Endodermal cell (in vitro differentiated cells): Measurements from ENCODE around the gene CLDN22. TPM values are rescaled to one million over a fixed set of nuclear protein-coding genes. Genes with fewer than 3 reads are reported as not detected.

Experiments
- DNase-seq: peaks from one replicate; pipeline ENCODE4 v3.0.0-alpha.2; 2017
- H3K27ac ChIP-seq: 2 replicates; pipeline ENCODE4 v1.5.1; 2013; ENCODE audit warnings: mild to moderate bottlenecking, low read depth, low read length, moderate library complexity
- H3K27me3 ChIP-seq: 2 replicates; pipeline ENCODE4 v1.6.1; 2013; ENCODE audit warnings: mild to moderate bottlenecking, low read length, moderate library complexity; ENCODE audit not compliant: insufficient read depth, control insufficient read depth, poor library complexity, severe bottlenecking
- H3K36me3 ChIP-seq: 2 replicates; pipeline ENCODE4 v1.7.0; 2013; ENCODE audit warnings: mild to moderate bottlenecking, low read length, moderate library complexity; ENCODE audit not compliant: control insufficient read depth, insufficient read depth
- H3K4me1 ChIP-seq: one replicate; pipeline ENCODE4 v1.7.0; 2013; ENCODE audit warnings: low read length; ENCODE audit not compliant: control insufficient read depth, insufficient read depth
- H3K4me3 ChIP-seq: 2 replicates; pipeline ENCODE4 v1.5.1; 2013; ENCODE audit warnings: mild to moderate bottlenecking, low read length, moderate library complexity
- H3K9ac ChIP-seq: 2 replicates; pipeline ENCODE4 v1.6.1; 2013; ENCODE audit warnings: mild to moderate bottlenecking, low read length, moderate library complexity; ENCODE audit not compliant: poor library complexity, severe bottlenecking; ENCODE audit errors: extremely low read depth
- H3K9me3 ChIP-seq: 2 replicates; pipeline ENCODE4 v1.6.1; 2013; ENCODE audit warnings: mild to moderate bottlenecking, low read length, moderate library complexity; ENCODE audit not compliant: control insufficient read depth
- H3K27ac Mint-ChIP-seq: 2 replicates; pipeline ENCODE4 v1.8.0; 2020; ENCODE audit warnings: mixed read lengths
- H3K27me3 Mint-ChIP-seq: 2 replicates; pipeline ENCODE4 v1.8.0; 2021; ENCODE audit warnings: mild to moderate bottlenecking, mixed read lengths; ENCODE audit not compliant: insufficient read depth
- H3K36me3 Mint-ChIP-seq: 2 replicates; pipeline ENCODE4 v1.8.0; 2020; ENCODE audit warnings: low read depth, mixed read lengths
- H3K4me1 Mint-ChIP-seq: 2 replicates; pipeline ENCODE4 v1.8.0; 2020; ENCODE audit warnings: mixed read lengths
- H3K4me3 Mint-ChIP-seq: 2 replicates; pipeline ENCODE4 v1.8.0; 2020; ENCODE audit warnings: mild to moderate bottlenecking, moderate library complexity, mixed read lengths
- H3K9me3 Mint-ChIP-seq: 2 replicates; pipeline ENCODE4 v1.8.0; 2020; ENCODE audit warnings: mild to moderate bottlenecking, mixed read lengths
- WGBS, 2 experiments: methylation state at CpG; one replicate each; pipeline versions ENCODE4 v1.1.5 to v1.1.7; 2013; ENCODE audit warnings: missing lambda C conversion rate in 2 of 2, mixed read lengths in 1 of 2; ENCODE audit not compliant: insufficient coverage in 1 of 2, insufficient read length in 1 of 2; 5-methylcytosine and 5-hydroxymethylcytosine counted together
- total RNA-seq, 2 donors: library from RNA; stranded (reverse); fragmentation: NEBNext Ultra II Directional in 1 of 2; extraction: Animal tissue kit (Norgen Biotek cat#: 25700) in 1 of 2; gene quantifications; 2 replicates in 1 of 2; 3 replicates in 1 of 2; pipeline ENCODE4 v1.2.1, GENCODE V29; 2021
- TF ChIP-seq, protein P1 (sequence below): fragments of 200-600 bp; sonication (generic); conservative IDR thresholded peaks from 2 replicates; pipeline ENCODE4 v1.5.0; 2021; ENCODE audit warnings: antibody characterized with exemption, mild to moderate bottlenecking

The CLDN22 gene
- total RNA-seq, 2 donors from 2014 or later = 0.15 TPM; not detected in 1

DNA sequence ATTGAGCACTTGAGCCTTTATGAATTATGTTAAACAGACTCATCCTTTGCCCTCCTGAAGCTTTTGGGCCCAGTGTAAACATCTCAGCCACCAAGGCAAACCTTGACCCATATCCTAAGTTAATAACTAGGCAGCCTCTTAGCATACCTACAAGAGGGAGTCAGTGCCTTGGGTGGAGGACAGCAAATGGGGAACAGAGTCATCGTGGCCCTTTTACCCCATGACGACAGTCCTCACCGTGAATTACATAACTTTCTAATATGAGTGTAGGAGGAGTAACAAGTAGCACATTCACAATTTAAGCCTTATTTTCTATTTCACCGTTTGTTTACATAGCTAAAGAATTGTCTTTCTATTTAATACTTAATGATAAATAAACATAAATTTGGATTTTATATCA, 16.8 kb downstream of the CLDN22 start:
- H3K36me3 Mint-ChIP-seq = peaks cover 65% of the 10 kb centered on the region
- peaks cover 2% of the 10 kb centered on the region for H3K9me3 Mint-ChIP-seq
- 92% methylated on average over 3 of the region's 4 CpGs; no CpG with 5 or more reads in 1 of the 2 experiments for WGBS, 2 experiments
- Histone ChIP-seq H3K36me3 (peaks cover 94% of the 10 kb centered on the region), H3K9ac (no peak overlapping the region), H3K9me3 (peaks cover 8% of the 10 kb centered on the region), H3K4me1 (no peaks in the 10 kb centered on the region), H3K27me3 (no peaks in the 10 kb centered on the region), H3K27ac (no peak overlapping the region), H3K4me3 (no peak overlapping the region)
- H3K4me1 Mint-ChIP-seq = no peaks in the 10 kb centered on the region
- no peak overlapping the region for H3K4me3 Mint-ChIP-seq
- TF ChIP-seq, protein P1, sequence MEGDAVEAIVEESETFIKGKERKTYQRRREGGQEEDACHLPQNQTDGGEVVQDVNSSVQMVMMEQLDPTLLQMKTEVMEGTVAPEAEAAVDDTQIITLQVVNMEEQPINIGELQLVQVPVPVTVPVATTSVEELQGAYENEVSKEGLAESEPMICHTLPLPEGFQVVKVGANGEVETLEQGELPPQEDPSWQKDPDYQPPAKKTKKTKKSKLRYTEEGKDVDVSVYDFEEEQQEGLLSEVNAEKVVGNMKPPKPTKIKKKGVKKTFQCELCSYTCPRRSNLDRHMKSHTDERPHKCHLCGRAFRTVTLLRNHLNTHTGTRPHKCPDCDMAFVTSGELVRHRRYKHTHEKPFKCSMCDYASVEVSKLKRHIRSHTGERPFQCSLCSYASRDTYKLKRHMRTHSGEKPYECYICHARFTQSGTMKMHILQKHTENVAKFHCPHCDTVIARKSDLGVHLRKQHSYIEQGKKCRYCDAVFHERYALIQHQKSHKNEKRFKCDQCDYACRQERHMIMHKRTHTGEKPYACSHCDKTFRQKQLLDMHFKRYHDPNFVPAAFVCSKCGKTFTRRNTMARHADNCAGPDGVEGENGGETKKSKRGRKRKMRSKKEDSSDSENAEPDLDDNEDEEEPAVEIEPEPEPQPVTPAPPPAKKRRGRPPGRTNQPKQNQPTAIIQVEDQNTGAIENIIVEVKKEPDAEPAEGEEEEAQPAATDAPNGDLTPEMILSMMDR = no peak
- no peak overlapping the region for H3K27ac Mint-ChIP-seq
- no peak for DNase-seq
- H3K27me3 Mint-ChIP-seq = no peaks in the 10 kb centered on the region

DNA sequence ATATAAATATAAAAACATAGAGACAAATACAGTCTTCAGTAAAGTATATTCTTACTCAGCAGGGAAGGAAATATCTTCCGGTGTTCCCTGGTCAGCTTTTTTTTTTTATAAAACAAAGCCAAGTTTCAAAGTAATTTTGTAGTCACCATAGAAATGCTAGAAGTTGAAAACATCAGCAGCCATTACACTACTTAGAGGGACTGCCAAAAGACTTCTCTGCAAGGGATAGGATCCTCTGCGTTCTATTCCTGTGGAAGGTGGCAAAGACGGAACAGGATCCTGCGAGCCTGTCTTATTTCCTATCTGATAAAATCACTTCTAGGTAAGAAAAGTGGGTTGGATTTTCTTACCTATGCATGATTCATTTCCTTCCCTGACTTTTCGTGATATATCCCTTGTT, 19.4 kb downstream of the CLDN22 start:
- no peak for DNase-seq
- H3K36me3 Mint-ChIP-seq = peaks cover 71% of the 10 kb centered on the region
- H3K27me3 Mint-ChIP-seq = no peaks in the 10 kb centered on the region
- no peak overlapping the region for H3K27ac ChIP-seq
- no peak overlapping the region for H3K4me3 Mint-ChIP-seq
- H3K4me1 ChIP-seq = no peaks in the 10 kb centered on the region
- H3K4me3 ChIP-seq = no peak overlapping the region
- whole genome bisulfite sequencing, 2 experiments = 97 to 100% methylated on average over 2 to 4 of the region's 5 CpGs
- H3K27ac Mint-ChIP-seq = no peak overlapping the region
- no peaks in the 10 kb centered on the region for H3K27me3 ChIP-seq
- TF ChIP-seq, protein P1 = no peak
- peaks cover 2% of the 10 kb centered on the region for H3K9me3 Mint-ChIP-seq
- H3K36me3 ChIP-seq = peaks cover 96% of the 10 kb centered on the region
- peaks cover under 1% of the 10 kb centered on the region for H3K4me1 Mint-ChIP-seq
- H3K9me3 ChIP-seq = peaks cover 8% of the 10 kb centered on the region
- H3K9ac ChIP-seq = no peak overlapping the region

DNA sequence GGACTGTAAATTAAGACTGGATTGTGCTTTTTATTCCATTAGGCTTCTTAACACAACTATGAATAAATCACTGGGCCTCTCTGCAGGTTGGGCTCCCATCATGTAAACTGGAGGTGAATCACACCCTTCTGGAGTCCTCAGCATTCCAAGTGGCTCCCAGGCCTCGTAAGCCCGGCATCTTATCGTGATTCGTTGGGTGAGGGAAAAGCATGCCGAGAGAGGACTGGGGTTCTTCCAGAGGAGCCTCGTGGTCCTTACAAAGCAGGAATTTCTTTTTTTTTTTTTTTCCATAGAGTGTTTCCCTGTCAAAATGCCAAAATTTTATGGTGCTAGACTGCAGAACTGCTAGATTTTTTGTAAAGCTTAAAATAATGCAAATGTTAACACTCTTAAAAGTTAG, 20.0 kb downstream of the CLDN22 start:
- Histone ChIP-seq H3K9ac (no peak overlapping the region), H3K27me3 (no peaks in the 10 kb centered on the region), H3K4me3 (no peak overlapping the region), H3K9me3 (peaks cover 8% of the 10 kb centered on the region), H3K4me1 (no peaks in the 10 kb centered on the region), H3K36me3 (peaks cover 96% of the 10 kb centered on the region), H3K27ac (no peak overlapping the region)
- no peaks in the 10 kb centered on the region for H3K27me3 Mint-ChIP-seq
- peaks cover 71% of the 10 kb centered on the region for H3K36me3 Mint-ChIP-seq
- H3K9me3 Mint-ChIP-seq = peaks cover 2% of the 10 kb centered on the region
- H3K27ac Mint-ChIP-seq = no peak overlapping the region
- H3K4me3 Mint-ChIP-seq = no peak overlapping the region
- no peak for DNase-seq
- WGBS, 2 experiments = 95 to 97% methylated on average over 6 of the region's 6 CpGs
- TF ChIP-seq, protein P1 = no peak
- peaks cover 7% of the 10 kb centered on the region for H3K4me1 Mint-ChIP-seq
